GM19372 (cell line): ENCODE data around the gene C12orf43.

Experiments
- ATAC-seq: cut with Tn5 transposase; IDR thresholded peaks from one replicate; pipeline ENCODE4 v1.9.1; 2021; ENCODE audit warnings: mild to moderate bottlenecking, low read depth, moderate library complexity; ENCODE audit not compliant: unreplicated experiment

The C12orf43 gene

GRCh38 chr12:120979862-120980696 lies 36.2 kb downstream of the C12orf43 start:
- ATAC-seq: no peak

GRCh38 chr12:120979220-120979861 lies 36.9 kb downstream of the C12orf43 start:
- ATAC-seq: no peak

GRCh38 chr12:120978296-120979219 lies 37.7 kb downstream of the C12orf43 start, which contains the start of gene HNF1A:
HNF1A (plus strand) TSS chr12:120978543; CDS start chr12:120978769, 226 bp downstream.
- no peak for ATAC-seq

GRCh38 chr12:120977531-120978295 lies 38.6 kb downstream of the C12orf43 start:
- no peak for ATAC-seq

- no peak for ATAC-seq
Observed at GRCh38 chr12:120972870-120973543, 43.3 kb downstream of the C12orf43 start.

GRCh38 chr12:120971299-120972180 lies 44.7 kb downstream of the C12orf43 start:
- no peak for ATAC-seq

- no peak for ATAC-seq
Observed at GRCh38 chr12:120970310-120970709, 46.0 kb downstream of the C12orf43 start.

GRCh38 chr12:120965534-120966091 lies 50.7 kb downstream of the C12orf43 start:
- no peak for ATAC-seq

- no peak for ATAC-seq
Observed at GRCh38 chr12:120964298-120964697, 52.0 kb downstream of the C12orf43 start.

- ATAC-seq: no peak
Observed at GRCh38 chr12:120962532-120963020, 53.7 kb downstream of the C12orf43 start.

GRCh38 chr12:120961604-120962531 lies 54.4 kb downstream of the C12orf43 start:
- no peak for ATAC-seq

- ATAC-seq: no peak
Observed at GRCh38 chr12:120960657-120961056, 55.6 kb downstream of the C12orf43 start.

- no peak for ATAC-seq
Observed at GRCh38 chr12:120959111-120959878, 57.0 kb downstream of the C12orf43 start.

- no peak for ATAC-seq
Observed at GRCh38 chr12:120956579-120957300, 59.5 kb downstream of the C12orf43 start.

- no peak for ATAC-seq
Observed at GRCh38 chr12:120955232-120955631, 61.1 kb downstream of the C12orf43 start.

- no peak for ATAC-seq
Observed at GRCh38 chr12:120950807-120951206, 65.5 kb downstream of the C12orf43 start.
